Lower leg skin (tissue), 3 donors: ENCODE results near the gene MBL2.

Experiments
- CTCF ChIP-seq, 3 donors: fragments of 450-650 bp; IDR thresholded peaks; one replicate each; pipeline ENCODE4 v1.5.1; 2016; ENCODE audit warnings: antibody characterized with exemption in 3 of 3, mild to moderate bottlenecking in 3 of 3, moderate library complexity in 2 of 3
- POLR2A ChIP-seq, 2 donors: fragments of 450-650 bp; IDR thresholded peaks; one replicate each; pipeline ENCODE4 v1.6.1; 2016 to 2017; ENCODE audit warnings: antibody characterized with exemption in 2 of 2, mild to moderate bottlenecking in 1 of 2, moderate library complexity in 1 of 2

DNA sequence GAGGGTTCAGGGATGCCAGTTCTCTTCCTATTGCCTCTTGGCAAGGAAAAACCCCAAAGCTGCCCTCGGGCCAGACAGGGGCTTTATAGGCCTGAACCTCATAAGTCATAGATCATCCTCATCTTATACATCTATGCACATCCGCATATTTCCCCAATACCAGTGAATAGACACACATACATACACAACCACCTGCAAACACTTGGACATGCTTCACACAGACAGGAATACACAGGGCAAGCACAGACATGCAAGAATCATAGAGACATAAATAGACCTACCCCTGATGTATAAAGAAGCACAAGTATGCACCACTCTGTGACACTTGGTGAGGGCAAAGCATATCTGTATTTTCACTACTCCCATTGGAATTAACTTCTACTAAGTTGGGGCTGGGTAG lies 30.7 kb downstream of the MBL2 start:
- TF ChIP-seq CTCF (IDR thresholded peaks at IDR 0.05) (no peak), POLR2A (IDR thresholded peaks at IDR 0.05) (no peak)
